CD4-positive, alpha-beta T cell treated with Interleukin-17A for 4 hours (primary cell): ENCODE data around the gene SEMA4D.

ENCODE experiments used
- DNase-seq: peaks from one replicate; pipeline ENCODE4 v3.0.0-alpha.2; 2020; ENCODE audit warnings: mixed read lengths

Gene SEMA4D

DNA sequence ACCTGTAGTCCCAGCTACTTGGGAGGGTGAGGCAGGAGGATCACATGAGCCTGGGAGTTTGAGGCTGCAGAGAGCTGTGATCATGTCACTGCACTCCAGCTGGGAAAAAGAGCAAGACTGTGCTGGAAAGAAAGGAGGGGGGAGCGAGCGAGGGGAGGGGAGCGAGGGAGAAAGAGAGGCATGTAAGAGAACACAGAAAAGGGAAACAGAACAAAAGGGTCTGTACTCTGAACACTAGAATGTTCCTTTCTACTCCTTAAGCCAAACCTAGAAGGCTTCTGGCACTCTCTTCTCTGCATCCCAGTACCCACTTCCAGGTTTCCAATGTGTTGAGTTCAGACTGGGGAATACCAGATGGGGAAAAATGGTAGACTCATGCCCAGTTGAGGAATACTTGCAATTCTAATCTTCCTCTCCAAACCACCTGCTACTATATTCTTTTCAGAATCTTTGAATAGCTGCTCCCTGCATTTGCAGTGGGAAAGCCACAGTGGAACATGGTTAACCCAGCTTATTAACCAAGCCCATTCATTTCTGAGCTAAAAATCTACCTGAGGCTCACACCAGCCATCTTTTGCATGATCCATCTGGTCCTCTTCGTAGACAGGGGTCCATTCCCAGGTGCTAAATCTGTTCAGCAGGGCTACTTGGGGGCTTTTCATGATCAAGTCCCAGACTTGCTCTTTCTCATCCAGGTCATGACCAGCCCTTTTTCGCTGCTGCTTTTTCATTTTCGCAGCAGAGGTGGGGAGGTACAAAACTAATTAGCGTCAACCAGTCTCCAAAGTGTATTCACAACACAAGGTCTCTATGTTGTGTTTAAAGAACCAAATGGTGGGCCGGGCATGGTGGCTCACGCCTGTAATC, 34.9 kb downstream of the SEMA4D start:
- no peak for DNase-seq

DNA sequence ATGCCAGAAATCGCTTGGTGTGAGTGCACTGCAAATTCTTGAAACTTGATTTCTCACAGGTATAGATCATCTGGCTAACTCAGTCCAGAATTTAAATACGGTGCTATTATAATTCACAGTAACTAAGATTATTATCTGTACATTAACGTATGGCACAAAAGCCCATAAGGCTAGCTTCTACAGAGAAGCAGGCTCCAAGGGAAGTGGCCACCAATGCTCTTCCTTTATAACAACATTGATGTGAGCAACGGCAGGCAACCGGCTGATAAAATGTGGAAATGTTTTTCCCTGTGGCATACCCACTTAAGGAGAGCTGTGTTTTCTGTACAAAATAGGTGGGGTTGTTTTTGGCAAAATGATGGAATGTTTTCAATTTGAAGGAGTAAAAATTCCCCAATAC, 35.7 kb downstream of the SEMA4D start:
- no peak for DNase-seq

DNA sequence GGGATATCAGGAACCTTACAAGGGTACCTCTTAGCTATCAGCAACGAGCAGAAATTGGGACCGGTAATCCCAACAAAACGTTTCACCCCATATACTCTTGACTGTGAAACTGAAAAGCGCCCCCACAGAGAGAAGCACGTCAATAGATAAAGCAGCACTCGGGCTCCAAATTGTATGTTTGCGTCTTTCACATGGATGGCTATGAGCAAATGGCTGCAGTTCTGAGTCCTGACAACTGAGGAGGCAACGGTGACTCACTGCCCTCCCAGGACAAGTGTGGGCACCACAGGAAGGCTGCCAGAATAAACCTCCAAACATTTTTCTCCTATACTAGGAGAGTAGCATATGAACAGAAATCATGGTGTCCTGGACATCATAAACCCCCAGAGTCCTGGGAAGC, 36.6 kb downstream of the SEMA4D start:
- peak; percentile 67 for DNase-seq

DNA sequence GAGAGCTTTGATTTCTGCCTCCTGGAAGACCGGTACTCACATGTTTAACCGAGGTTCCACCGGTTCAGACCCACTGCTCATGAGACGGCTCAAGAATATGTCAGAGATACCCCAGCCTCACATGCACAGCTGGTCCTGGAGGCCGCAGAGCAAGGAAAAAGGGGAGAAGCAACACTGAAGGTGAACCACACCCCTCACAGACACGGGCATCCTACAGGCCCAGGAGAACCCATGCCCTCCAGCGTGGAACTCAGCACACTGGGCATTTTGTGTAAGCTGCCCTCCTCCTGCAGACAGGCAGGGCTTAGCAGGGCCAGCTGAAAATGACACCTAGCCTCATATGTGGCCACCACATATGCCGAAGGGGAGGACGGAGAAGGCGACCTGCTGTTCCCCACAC, 37.4 kb downstream of the SEMA4D start:
- no peak for DNase-seq

DNA sequence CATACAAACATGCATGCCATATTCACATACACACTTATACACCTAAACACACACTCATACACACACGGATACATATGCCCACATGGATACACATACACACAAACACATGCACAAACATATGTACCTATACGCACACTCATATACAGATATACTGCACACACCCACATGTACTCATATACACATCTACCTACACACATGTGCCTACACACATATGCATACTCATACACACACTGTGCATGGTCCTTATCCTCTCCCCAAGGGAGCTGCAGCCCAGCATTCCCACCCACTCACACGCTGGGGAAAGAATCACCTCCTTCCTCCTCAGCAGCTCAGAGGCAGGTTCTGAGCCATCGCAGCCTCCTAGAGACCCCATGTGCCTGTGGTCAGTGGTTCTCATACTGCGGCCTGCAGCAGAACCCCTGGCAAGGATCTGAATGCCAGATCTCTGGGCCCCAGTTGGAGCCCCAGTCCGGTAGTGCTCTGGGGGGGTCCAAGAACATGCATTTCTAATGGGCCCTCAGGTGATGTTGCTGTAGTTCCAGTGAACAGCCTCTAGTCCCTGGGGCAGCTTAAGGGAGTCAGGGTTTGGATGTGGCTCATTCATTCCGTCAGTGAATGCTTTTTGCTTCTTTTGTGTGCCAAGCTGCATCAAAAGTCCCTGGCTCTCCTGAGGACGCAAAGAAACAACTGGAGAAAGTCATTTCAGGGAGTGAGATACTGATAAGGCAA, 39.0 kb downstream of the SEMA4D start:
- no peak for DNase-seq

DNA sequence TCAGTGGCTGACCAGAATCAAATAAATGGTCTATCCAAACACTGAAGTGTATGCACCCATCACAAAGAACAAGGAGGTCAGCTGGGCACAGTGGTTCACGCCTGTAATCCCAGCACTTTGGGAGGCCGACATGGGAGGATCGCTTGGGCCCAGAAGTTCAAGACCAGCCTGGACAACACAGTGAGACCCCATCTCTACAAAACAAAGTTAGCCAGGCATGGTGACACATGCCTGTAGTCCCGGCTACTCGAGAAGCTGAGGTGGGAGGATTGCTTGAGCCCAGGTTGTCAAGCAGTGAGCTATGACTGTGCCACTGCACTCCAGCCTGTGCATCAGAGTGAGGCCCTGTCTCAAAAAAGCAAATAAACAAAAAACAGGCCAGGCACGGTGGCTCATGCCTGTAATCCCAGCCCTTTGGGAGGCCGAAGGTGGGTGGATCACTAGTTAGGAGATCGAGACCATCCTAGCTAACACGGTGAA, 40.5 kb downstream of the SEMA4D start:
- DNase-seq, result no peak

DNA sequence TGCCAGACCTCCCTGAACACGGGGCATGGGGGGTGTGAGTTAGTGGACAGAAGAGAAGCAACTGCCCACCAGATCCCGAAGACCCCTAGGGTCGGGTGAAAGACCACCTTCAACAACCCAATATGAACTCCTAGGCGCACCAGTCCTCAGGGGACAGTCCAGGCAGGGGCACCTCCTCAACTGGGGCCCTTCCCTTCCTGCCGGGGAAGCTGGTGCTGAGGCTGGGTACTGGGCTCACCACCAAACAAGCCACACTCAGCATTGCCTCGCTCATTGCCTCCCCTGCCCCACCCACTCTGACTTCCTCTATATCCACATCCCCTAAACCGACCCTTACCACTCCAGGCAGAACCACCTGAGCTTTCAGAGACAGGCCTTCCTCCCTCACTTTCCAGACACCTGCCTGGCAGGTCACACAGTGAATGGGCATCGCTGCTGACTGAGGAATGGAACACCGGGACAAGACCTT, 42.5 kb downstream of the SEMA4D start:
- DNase-seq, result peak; percentile 74

DNA sequence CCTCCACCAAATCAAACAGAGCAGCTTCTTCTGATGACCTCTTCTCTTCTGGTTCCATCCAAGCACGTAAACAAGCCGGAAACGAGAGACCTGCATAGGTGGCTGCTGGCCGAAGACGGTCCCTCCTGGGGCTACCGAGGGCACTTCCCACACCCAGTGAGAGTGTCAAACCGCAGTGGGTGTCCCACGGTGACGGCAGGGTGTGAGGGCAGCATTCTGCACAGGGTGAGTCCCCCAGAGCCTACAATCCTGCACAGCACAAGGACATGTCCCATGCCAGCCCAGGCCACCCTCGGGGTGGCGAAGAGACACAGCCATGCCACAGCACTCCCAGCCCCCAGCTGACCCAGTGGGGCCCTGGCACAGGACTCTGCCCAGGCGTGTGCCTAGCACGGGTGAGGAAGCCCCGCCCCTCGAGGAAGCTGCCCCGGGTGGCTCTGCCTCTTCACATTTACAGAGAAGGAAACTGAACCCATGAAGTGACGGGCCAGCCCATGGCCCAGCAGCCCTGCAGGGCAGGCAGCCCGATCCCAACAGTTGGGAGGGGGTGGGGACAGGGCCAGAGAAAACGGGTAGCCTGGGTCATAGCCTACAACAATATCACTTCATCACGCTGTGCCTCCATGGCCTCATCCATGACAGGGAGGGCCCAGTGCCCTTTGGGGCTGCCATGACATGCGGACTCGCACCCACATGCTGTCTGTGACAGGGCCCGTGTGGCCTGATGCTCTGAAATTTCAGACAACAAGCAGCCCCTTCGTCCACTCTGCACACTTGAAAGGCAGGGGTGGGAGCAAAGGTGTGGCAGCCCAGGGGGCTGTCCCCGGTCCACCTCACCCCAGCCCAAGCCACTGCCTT, 43.2 kb downstream of the SEMA4D start:
- DNase-seq, result peak; percentile 66

DNA sequence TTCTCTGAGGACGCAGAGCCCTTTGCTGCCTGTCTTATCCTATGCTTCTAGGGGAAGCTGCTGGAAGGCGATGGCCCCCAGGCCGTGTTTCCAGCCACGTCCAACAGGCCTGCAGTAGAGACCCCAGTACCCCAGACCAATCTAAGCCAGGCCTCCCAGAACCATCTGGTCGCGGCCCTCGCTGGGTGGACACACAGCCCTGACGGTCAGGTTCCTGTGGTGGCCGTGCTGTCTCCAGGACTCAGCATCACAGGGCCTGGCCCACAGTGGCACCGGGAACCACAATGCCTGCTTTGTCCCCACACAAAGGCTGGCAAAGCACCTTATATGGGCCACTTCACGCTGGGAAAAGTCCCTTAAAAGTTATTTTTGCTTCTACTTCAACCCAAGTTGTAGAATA, 44.5 kb downstream of the SEMA4D start:
- DNase-seq, result no peak

DNA sequence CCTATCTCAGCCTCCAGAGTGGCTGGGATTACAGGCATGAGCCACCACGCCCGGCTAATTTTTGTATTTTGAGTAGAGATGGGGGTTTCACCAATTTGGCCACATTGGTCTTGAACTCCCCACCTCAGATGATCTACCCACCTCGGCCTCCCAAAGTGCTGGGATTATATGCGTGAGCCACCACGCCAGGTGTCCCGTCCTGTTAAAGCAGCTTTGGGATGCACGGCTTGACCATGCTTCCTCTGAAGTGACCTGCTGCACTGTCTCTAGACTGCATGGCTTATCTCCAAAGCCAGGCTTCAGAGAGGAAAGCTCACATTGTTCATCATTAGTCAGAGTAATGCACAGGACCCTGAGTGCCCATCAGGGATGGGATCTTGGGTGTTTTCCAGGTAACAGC, 45.4 kb downstream of the SEMA4D start:
- no peak for DNase-seq

DNA sequence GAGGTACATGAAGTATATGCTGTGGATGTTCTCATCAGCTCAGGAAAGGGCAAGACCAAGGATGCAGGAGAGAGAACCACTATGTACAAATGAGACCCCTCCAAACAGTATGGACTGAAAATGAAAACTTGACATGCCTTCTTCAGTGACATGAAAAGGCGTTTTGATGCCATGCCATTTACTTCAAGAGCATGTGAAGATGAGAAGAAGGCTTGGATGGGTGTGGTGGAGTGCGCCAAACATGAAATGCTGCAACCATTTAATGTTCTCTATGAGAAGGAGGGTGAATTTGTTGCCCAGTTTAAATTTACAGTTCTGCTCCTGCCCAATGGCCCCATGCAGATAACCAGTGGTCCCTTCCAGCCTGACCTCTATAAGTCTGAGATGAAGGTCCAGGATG, 47.7 kb downstream of the SEMA4D start:
- DNase-seq, result no peak

DNA sequence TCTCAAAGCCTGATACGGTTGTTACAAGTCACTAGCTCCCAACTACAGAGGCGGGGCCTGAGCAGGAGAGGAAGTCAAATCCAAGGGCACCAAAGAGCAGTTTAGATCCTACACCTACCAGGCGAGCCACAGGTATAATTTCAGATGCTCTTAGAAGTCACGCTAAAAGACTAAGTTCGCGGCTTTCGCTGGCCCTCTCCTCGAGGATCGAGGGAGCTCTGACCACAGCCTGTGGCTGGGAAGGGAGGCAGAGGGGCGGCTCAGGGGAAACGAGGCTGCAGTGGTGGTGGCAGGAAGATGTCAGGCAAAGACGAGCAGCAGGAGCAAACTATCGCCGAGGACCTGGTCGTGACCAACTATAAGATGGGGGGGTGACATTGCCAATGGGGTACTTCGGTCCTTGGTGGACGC, 48.6 kb downstream of the SEMA4D start:
- peak; percentile 48 for DNase-seq

DNA sequence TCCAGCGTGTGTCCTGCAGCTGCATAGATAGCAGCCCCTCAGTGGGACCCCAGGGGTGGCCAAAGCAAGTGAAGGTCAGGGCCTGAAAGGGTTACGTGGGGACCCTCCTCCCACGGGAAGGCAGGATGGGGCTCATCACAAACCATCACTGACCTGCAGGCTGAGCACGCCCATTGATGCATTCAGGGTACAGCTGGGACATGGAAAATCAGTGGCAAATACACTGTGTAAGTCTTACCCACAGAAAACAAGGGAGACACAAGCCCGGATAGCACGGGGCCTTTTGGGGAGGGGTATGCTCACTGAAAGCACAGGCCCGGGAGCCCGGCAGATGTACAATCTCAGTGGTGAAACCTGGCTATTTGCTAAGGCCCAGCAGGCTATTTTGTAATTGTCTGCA, 49.1 kb downstream of the SEMA4D start:
- DNase-seq, result no peak

DNA sequence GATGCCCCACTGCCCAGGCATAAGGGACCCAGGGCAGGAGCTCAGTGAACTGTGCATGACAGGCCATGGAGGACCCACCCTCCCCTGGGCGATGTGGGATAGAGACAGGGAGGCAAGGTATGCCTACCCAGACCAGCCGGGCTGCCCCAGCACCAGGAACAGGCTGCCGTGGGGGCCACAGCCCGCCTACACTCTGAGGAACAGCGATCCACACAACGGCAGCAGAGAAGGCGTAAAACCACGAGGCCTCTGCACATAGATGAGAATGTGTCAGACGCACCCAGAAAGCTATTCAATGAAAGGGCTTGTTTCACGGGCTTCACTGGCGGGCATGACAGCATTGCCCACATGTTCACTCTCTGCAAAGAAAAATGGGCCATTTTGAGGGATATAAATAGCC, 49.5 kb downstream of the SEMA4D start:
- DNase-seq, result peak; percentile 55

DNA sequence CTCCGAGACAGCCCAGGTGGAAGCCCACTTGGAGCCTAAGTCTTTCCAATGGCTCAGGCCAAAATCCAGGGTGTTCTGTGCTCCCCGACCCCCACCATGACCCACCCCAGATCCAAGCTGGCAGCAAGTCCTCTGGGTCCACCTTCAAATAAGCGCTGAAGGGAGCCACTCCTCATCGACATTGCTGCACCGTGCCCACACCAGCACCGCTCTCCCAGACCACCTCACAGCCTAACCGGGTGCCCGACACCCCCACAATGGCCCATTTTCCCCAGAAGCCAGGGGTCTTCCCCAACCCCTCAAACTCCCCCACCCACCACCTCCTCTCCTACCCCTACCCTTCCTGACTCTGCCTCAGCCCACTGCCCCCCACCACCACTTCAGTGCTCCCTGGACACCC, 50.5 kb downstream of the SEMA4D start:
- DNase-seq, result no peak

DNA sequence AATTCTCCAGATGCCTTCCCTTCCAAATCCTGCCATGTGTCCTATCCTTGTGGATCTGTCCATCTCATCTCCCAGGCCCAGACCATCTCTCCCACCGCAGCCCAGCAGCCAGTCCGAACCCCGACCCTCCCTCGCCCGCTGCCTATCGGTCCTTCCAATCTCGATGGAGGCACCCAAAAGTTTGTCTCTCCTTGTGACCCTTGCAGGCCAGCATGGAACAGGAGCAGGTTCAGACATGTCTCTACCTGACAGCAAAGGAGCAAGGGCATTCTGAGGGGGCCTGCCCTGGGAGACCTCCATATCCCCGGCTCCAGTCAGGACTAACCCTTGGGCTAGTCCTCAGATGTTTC, 51.0 kb downstream of the SEMA4D start:
- DNase-seq, result no peak

DNA sequence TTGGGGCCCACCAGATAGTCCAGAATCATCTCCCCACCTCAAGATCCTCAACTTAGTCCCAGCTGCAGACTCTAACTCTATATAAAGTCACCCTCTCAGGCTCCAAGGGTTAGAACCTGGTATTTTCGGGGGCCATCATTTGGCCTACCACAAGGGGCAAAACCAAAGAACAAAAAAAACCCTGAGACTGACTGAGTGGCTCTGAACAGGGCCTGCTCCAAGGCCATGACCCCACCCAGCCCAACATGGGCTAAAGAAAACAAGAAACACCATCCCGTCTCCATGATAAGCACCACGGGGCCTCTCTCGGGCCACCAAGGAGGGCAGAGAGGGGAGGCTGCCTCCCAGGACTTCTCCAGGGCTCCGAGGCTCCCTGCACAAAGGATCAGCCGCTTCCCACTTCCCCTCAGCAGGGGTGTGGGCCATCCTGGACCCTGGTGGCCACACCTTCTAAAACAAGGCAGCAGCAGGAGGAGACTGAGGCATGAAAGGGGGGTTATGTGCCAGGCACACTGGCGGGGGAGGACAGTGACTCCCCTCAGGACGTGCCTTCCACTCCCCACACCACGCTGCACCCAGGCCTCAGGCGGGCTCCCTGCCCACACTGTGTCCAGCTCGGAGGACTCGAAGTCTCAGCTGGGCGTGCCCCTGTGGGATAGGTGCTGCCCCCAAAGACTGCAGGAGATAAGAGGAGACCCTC, 51.5 kb downstream of the SEMA4D start:
- DNase-seq, result no peak

DNA sequence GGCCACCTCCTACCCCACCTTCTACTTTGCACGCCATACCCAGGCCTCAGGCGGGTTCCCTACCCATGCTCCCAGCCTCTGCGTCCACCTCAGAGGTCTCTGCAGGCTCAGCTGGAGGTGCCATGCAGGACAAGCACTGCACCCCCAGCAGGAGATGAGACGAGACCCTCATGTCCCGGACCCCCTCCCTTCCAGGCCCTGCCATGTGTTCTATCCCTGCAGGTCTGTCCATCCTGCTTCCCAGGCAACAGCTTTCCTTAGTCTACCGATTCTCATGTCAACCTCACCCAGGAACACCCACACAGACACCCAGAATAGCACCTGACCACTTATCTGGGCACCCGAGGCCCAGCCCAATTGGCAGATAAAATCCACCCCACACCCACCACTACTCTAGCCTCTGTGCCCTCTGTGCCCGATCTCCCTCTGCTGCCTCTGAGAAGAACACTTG, 52.1 kb downstream of the SEMA4D start:
- no peak for DNase-seq

DNA sequence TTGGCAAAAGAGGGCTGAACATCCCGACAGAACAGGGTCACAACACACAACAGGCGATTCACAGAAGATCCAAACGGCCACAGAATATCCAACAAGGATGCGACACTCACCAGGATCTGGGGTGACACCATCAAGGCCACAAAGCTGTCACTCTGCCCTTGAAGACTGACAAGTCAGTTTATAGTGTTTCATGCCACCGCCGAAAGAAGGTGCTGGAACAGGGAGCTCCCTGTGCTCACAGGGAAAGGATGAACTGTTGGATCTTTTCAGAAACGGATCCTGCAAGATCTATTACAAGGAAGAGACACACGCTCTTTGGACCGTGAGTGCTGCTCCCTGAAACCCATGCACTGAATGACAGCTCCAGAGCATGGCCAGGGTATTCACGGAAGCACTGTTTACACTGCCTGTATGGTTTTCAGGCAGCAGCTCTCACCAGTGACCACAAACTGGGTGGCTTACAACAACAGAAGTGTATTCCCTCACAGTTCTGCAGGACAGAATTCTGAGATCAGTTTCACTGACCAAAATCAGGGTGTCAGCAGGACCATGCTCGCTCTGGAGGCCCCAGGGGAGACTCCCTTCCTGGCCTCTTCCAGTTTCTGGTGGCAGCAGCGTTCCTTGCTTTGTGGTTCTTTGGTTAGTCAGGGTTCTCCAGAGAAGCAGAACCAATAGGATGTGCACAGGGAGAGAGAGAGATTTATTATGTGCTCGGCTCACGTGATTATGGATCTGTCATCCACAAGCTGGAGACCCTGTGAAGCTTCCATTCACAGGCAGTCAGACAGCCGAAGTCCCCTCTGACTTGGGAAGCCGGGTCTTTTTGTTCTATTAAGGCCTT, 52.8 kb downstream of the SEMA4D start:
- DNase-seq, result no peak

DNA sequence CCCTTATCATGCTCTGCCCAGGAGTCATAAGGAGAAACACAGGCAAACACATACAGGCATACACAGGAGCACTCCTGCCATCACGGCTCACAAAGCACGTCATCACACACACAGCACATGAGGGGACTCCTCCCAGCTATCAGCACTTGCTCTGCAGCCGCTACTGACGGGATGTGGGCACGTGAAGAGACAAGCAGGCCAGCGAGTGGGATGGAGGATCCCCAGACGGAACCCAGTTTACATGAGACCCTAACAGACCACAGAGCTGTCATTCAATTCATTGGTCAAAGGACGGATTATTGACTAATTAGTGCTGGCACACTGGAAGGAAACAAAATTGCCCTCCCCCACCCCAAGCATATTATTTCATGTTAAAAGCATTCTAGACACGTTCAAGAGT, 53.6 kb downstream of the SEMA4D start:
- peak; percentile 75 for DNase-seq

DNA sequence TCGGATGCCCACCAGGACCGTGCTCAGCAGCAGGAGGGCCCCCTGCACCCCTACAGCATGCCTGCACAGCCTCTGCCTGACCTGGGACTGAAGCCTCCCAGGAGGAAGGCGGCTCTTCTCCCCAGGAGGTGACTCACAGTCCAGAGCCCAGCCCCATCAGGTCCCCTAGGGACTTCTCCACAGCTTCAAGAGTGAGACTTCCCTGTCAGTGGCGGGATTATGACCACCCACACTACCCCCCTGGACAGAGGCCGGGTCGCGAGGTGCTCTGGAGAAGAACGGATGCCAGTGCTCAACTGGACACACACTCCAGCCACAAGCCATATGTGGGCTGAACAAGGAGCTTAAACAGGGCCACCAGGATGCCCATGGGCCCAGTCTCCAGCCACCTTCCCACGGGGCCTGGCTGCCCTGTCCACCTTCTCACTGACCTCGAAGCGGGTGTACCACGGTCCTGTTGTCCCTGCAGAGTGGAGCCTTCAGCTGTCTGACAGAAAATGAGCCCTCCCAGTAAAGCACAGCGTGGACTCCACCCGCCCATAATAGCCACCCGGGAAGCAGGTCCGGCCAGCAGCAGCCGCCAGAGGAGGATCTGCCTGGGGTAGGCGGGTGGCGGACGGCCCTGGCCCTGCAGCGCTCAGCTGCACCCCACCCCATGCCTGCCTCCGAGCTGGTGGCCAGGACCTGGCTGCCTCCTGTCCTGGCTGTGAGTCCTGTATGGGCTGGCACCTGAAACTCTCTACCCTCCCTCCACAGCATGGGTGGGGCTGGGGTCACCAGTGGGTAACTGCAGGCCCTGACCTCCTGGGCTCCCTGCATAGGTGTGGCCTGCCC, 54.7 kb downstream of the SEMA4D start:
- DNase-seq, result no peak
